Measurements from ENCODE around the gene RHOT2. TPM values are rescaled to one million over a fixed set of nuclear protein-coding genes. Genes with fewer than 3 reads are reported as not detected.
A peak's percentile ranks its signal among the peaks of the same experiment; 100 is the strongest.

RHOT2 gene
- total RNA-seq, 4 donors from 2014 or later: 68.6 to 188 (median 106) TPM

DNA sequence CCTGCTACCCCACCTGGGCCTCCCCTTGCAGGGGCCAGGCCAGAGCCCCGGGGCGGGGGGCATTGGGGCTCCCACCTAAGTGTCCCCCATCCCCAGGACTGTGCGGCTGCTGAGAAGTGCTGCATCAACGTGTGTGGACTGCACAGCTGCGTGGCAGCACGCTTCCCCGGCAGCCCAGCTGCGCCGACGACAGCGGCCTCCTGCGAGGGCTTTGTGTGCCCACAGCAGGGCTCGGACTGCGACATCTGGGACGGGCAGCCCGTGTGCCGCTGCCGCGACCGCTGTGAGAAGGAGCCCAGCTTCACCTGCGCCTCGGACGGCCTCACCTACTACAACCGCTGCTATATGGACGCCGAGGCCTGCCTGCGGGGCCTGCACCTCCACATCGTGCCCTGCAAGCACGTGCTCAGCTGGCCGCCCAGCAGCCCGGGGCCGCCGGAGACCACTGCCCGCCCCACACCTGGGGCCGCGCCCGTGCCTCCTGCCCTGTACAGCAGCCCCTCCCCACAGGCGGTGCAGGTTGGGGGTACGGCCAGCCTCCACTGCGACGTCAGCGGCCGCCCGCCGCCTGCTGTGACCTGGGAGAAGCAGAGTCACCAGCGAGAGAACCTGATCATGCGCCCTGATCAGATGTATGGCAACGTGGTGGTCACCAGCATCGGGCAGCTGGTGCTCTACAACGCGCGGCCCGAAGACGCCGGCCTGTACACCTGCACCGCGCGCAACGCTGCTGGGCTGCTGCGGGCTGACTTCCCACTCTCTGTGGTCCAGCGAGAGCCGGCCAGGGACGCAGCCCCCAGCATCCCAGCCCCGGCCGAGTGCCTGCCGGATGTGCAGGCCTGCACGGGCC is 35.2 kb upstream of the RHOT2 start:
- H3K4me1 ChIP-seq: peaks cover 0 to 62% (median 39%) of the 10 kb centered on the region in 4 donors
- DNase-seq (ENCODE audit: low spot score in 2 of 2): no peak
- TF ChIP-seq, protein P1, sequence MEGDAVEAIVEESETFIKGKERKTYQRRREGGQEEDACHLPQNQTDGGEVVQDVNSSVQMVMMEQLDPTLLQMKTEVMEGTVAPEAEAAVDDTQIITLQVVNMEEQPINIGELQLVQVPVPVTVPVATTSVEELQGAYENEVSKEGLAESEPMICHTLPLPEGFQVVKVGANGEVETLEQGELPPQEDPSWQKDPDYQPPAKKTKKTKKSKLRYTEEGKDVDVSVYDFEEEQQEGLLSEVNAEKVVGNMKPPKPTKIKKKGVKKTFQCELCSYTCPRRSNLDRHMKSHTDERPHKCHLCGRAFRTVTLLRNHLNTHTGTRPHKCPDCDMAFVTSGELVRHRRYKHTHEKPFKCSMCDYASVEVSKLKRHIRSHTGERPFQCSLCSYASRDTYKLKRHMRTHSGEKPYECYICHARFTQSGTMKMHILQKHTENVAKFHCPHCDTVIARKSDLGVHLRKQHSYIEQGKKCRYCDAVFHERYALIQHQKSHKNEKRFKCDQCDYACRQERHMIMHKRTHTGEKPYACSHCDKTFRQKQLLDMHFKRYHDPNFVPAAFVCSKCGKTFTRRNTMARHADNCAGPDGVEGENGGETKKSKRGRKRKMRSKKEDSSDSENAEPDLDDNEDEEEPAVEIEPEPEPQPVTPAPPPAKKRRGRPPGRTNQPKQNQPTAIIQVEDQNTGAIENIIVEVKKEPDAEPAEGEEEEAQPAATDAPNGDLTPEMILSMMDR (IDR thresholded peaks at IDR 0.05): no peak
- TF ChIP-seq EP300 (IDR thresholded peaks at IDR 0.05) (no peak), POLR2A (IDR thresholded peaks at IDR 0.05) (no peak)

GRCh38 chr16:633336-634050 is 34.4 kb upstream of the RHOT2 start:
- DNase-seq (ENCODE audit: low spot score in 2 of 2): no peak
- 97 to 98% methylated on average over 21 to 35 of the region's 74 CpGs for WGBS, 2 donors

More for the DNA sequence above, 35.2 kb upstream of the RHOT2 start:
- no peaks in the 10 kb centered on the region for H3K27me3 ChIP-seq
- peaks cover 0 to 41% (median 4%) of the 10 kb centered on the region in 3 donors for H3K36me3 ChIP-seq
- no peak overlapping the region for H3K27ac ChIP-seq
- no peaks in the 10 kb centered on the region for H3K9me3 ChIP-seq
- H3K4me3 ChIP-seq: no peak overlapping the region
- WGBS, 2 donors: 92 to 98% methylated on average over 6 to 48 of the region's 67 CpGs

GRCh38 chr16:634051-634670 is 33.8 kb upstream of the RHOT2 start:
- Histone ChIP-seq H3K9me3 (no peaks in the 10 kb centered on the region), H3K4me3 (no peak overlapping the region), H3K36me3 (peaks cover 0 to 28% (median 4%) of the 10 kb centered on the region in 3 donors), H3K27me3 (no peaks in the 10 kb centered on the region), H3K27ac (no peak overlapping the region), H3K4me1 (peaks cover 0 to 56% (median 41%) of the 10 kb centered on the region in 4 donors)
- WGBS, 2 donors: 76 to 88% methylated on average over 14 to 18 of the region's 22 CpGs
- DNase-seq (ENCODE audit: low spot score in 2 of 2): no peak
- TF ChIP-seq, protein P1 (IDR thresholded peaks at IDR 0.05): no peak
- TF ChIP-seq EP300 (IDR thresholded peaks at IDR 0.05): no peak
- no peak for TF ChIP-seq POLR2A (IDR thresholded peaks at IDR 0.05)

More at GRCh38 chr16:633336-634050, 34.4 kb upstream of the RHOT2 start:
- H3K4me3 ChIP-seq: no peak overlapping the region
- peaks cover 0 to 63% (median 44%) of the 10 kb centered on the region in 4 donors for H3K4me1 ChIP-seq
- TF ChIP-seq POLR2A (IDR thresholded peaks at IDR 0.05): no peak
- TF ChIP-seq EP300 (IDR thresholded peaks at IDR 0.05): no peak
- TF ChIP-seq, protein P1 (IDR thresholded peaks at IDR 0.05): no peak
- no peaks in the 10 kb centered on the region for H3K9me3 ChIP-seq
- no peaks in the 10 kb centered on the region for H3K27me3 ChIP-seq
- H3K36me3 ChIP-seq: peaks cover 0 to 33% (median 4%) of the 10 kb centered on the region in 3 donors
- no peak overlapping the region for H3K27ac ChIP-seq

DNA sequence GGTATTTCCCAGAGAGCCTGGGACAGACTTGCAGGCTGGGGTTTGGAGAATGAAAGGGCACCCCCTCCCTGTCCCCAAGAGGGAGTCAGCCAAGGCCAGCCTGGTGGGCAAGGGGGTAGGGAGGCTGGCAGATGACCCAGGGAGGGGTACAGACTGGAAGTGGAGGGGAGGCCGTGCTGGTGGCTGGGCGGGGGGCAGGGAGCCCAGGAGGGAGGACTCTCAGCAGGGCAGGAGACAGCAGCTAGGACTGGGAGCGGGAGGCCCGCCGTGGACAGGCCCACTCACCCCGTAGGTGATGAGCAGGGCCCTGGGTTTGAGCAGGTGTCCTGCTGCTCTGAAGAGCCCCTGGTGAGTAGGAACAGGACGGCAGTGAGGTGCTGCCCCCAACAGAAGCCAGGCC is 32.9 kb upstream of the RHOT2 start:
- Histone ChIP-seq H3K4me1 (peaks cover 0 to 48% (median 33%) of the 10 kb centered on the region in 4 donors), H3K9me3 (no peaks in the 10 kb centered on the region), H3K4me3 (peak overlapping the region in 3 of 4 donors; percentile 90 to 94 (median 91)), H3K27ac (peak overlapping the region in 2 of 4 donors; percentile 92 to 100), H3K36me3 (peaks cover 0 to 28% (median 4%) of the 10 kb centered on the region in 3 donors), H3K27me3 (no peaks in the 10 kb centered on the region)
- 81 to 92% methylated on average over 6 to 7 of the region's 7 CpGs for WGBS, 2 donors
- TF ChIP-seq EP300 (IDR thresholded peaks at IDR 0.05): no peak
- no peak for TF ChIP-seq POLR2A (IDR thresholded peaks at IDR 0.05)
- TF ChIP-seq, protein P1 (IDR thresholded peaks at IDR 0.05): no peak
- no peak for DNase-seq (ENCODE audit: low spot score in 2 of 2)
